Dermis microvascular lymphatic vessel endothelial cell (primary cell): ENCODE results near the gene C1orf74. TPM values are rescaled to one million over a fixed set of nuclear protein-coding genes. Genes with fewer than 3 reads are reported as not detected.

Source experiments
- DNase-seq, 2 donors: peaks; one replicate each; pipeline versions ENCODE4 v3.0.0 to v3.0.0-alpha.2; 2010; ENCODE audit warnings: low read depth in 2 of 2
- total RNA-seq: library from RNA; depleted of rRNA; stranded (reverse); fragments of >200 nt; gene quantifications from 2 replicates; pipeline ENCODE4 v1.2.1, GENCODE V29; 2014

The C1orf74 gene
- total RNA-seq, 1 donor from 2014 or later, result 2.1 TPM

DNA sequence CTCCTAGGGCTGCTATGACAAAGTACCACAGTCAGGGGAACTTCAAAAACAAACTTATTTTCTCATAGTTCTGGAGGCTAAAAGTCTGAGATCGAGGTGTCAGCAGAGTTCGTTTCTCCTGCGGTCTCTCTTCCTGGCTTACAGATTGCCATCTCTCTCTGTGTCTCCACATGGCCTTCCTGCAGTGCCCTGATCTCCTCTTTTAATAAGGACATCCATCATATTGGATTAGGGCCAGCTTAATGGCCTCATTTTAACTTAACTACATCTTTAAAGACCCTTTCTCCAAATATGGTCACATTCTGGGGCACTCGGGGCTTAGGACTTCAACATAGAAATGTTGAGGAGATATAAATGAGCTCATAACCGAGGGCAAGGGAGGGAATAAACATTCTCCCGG, 12.2 kb downstream of the C1orf74 start:
- DNase-seq, result no peak

GRCh38 chr1:209770636-209771415, 13.5 kb downstream of the C1orf74 start:
- DNase-seq, result no peak

DNA sequence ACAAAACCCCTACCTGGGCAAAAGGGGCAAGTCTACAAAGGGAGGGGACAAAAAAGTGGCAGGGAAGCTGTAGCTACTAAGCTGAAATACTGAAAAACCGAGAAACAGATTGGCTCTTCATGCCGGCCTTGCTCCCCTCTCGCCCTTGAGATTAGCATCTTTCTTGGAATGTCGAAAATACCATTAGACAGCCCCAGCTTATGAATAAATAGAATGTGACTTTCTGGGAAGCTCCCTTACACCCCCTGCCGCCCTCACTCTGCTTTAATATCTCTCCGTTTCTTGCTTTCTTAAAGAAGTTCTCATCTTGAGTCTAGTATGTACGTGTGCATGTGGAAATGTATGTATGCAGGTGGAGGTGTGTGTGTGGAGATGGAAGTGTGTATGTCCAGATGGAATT, 14.4 kb downstream of the C1orf74 start:
- DNase-seq, result no peak

GRCh38 chr1:209769171-209769904, 15.0 kb downstream of the C1orf74 start:
- DNase-seq, result peak; percentile 67 to 94

DNA sequence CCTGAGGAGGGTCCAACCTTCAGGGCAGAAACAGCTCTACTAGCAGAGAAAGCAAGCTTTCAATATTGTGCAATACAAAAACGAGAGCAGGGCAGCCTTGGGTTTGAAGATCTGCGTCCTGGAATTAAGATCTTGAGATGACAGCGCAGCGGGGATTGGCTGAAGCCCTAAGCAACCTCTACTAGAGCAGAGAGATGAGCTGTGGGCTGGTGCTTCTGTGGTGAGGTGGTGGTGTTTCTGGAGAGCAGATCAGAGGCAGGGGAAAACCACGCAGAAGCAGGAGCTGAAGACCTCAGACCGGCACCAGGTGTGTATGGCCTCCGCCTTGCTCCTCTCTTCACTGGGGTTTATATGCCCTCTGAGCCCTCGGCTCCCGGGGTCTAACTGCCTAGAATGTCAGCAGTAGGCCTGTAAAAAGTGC, 16.0 kb downstream of the C1orf74 start:
- DNase-seq, result no peak

DNA sequence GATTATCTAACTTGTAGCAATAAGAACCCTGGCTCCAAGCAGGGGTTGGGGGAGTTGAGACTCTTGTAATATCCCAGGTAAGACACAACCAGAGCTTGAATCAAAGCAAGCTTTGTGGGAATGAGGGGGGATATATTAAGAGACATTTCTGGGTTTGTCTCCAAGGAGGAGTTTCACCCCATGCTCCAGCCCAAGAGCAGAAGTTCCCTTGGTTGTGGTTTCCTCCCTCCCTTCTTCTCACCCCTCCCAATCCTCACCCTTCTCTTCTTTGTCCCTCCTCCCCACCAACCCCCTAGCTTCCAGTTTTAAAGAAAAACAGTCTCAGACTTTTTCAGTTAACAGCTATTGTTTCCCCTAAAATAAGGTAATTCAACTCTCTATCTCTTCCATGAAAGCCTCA, 16.7 kb downstream of the C1orf74 start:
- no peak for DNase-seq

GRCh38 chr1:209767096-209767495, 17.3 kb downstream of the C1orf74 start:
- DNase-seq, result no peak

- DNase-seq, result no peak
Measured at GRCh38 chr1:209766051-209766450, 18.3 kb downstream of the C1orf74 start.

DNA sequence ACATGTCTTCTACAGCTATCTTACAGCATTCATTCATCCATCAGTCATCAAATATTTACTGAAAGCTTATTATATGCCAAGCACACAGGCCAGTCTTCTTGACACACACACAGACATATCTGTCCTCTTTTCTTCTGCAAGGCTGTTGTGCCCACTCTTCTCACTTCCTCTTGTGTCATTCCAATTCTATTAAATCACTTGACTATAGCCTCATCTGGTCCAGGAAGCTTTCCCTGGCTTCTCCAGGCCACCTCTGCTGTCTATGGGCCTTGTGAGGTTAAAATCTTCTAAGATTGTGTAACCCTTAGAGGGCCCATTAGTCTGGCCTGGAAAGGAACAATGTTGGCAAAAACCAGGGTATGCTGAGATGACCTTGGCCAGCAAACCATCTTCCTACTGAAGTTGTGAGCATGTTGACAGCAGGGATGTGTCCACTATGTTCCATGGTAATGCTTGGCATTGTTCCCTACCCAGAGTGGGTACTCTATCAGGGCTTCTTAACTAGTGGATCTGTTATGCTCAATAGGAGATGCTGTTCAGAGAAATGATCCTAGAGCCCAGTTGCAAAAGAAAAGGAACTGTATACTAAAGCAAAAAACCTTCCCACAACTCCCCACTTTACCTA, 23.2 kb downstream of the C1orf74 start:
- DNase-seq, result no peak

- DNase-seq, result no peak
Measured at GRCh38 chr1:209759829-209760359, 24.5 kb downstream of the C1orf74 start.

DNA sequence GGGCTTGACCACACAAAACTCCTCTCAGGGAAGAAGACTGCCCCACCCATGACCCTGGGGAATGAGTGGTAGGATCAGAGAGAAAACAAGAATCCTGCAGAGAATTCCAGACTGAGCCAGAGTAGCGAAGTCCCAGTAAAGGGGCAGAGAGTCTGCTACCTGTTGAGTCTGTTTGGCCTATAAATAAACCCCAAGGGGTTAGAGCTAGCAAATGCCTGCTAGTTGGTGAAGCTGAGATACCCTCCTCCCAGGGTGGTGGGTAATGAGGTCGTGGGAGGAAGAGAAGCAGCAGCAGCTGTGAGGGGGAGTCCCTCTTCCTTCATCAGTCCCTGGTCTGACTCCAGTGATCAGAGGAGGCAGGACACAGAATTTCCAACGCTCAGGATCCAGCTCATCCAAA, 26.0 kb downstream of the C1orf74 start:
- DNase-seq, result no peak

GRCh38 chr1:209756615-209757445, 27.5 kb downstream of the C1orf74 start:
- DNase-seq, result peak in 1 of 2 donors; percentile 12

- DNase-seq, result no peak
Measured at GRCh38 chr1:209755926-209756614, 28.3 kb downstream of the C1orf74 start, which contains the start of gene TRAF3IP3. TSS of gene TRAF3IP3 (plus strand) at chr1:209756053. CDS start at chr1:209760040, 3,987 bp downstream.

DNA sequence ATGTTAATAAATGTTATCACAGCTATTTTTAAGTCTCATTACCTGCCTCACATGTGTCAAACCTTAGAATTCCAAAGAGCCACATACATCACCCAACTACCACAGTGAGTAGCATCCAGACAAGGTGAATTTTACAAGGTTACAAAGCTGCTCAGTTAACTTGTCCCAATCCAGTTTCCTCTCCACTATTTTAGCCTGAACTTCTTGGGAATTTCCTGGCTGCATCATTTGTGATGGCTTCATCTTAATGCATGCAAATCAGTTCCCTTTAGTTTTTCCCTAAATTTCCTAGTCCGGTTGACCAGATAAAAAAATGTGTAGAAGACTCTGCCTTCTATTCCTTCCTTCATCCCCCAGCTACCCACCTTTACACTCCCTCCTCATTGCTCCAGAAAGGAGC, 29.1 kb downstream of the C1orf74 start:
- DNase-seq, result no peak

- DNase-seq, result no peak
Measured at GRCh38 chr1:209752890-209753289, 31.5 kb downstream of the C1orf74 start.

DNA sequence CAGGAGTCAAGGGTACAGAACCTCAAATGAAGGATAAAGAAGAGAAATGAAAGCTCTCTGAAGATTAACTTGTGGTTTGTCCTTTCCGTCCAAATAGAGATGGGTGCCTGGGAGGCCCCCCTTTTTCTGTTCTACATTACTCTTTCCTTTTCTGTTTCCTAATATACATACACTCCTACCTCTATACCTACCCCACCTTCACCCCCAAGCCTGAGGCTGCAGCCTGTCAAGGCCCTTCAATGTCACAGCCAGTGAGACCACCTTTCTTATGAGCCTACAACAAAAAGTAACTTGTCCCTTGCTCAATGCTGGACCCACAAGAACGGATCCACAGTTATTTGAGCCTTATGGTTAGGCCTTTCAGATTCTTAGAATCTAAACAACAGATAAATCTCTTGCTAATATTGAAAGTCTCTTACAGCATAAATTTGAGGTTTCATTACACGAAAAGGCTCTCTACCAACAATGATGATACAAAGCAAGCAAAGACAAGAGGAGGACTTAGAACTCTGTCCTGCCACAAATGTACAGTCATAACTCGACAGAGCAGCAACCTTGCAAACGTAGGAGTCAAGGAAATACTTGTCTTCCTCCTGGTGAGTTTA, 32.6 kb downstream of the C1orf74 start:
- no peak for DNase-seq

- no peak for DNase-seq
Measured at GRCh38 chr1:209749670-209750323, 34.6 kb downstream of the C1orf74 start.

GRCh38 chr1:209749205-209749604, 35.2 kb downstream of the C1orf74 start:
- DNase-seq, result no peak

- DNase-seq, result no peak
Measured at GRCh38 chr1:209748620-209749019, 35.7 kb downstream of the C1orf74 start.
